ENCODE measurements around the gene BATF3.

- TF ChIP-seq CTCF (conservative IDR thresholded peaks at IDR 0.05 in 1 of 2, IDR thresholded peaks at IDR 0.05 in 1 of 2; ENCODE audit: extremely low read depth in 1 of 2, insufficient read depth in 1 of 2, low read depth in 1 of 2, low read length in 2 of 2), result no peak
- TF ChIP-seq EZH2 (IDR thresholded peaks at IDR 0.05; ENCODE audit: borderline replicate concordance, low read length), result no peak
These were observed 37.9 kb upstream of the BATF3 start for GRCh38 chr1:212737559-212737958.
